ENCODE measurements around the gene IL1R2. TPM values are rescaled to one million over a fixed set of nuclear protein-coding genes. Genes with fewer than 3 reads are reported as not detected.

IL1R2 gene
- total and polyA plus RNA-seq, 2 experiments from 2014 or later, result not detected

DNA sequence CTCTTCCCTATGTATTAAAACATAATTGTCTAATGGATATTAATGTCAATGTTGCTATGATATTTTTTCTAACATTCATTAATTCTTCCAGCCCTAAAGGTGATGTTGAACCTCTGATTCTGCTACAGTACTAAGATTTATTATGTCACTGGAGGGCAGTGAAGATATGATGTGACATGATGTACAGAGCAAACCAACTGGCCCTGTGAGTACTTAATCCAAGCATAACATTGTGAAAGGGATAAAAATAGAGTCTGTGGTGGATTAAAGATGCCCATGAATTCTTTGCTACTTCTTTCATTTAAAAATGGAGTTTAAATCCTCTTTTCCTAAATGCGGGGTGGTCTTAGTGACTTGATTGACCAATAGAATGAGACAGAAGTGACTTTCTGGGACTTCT lies 51.8 kb downstream of the IL1R2 start (continued):
- TF ChIP-seq, protein P1, sequence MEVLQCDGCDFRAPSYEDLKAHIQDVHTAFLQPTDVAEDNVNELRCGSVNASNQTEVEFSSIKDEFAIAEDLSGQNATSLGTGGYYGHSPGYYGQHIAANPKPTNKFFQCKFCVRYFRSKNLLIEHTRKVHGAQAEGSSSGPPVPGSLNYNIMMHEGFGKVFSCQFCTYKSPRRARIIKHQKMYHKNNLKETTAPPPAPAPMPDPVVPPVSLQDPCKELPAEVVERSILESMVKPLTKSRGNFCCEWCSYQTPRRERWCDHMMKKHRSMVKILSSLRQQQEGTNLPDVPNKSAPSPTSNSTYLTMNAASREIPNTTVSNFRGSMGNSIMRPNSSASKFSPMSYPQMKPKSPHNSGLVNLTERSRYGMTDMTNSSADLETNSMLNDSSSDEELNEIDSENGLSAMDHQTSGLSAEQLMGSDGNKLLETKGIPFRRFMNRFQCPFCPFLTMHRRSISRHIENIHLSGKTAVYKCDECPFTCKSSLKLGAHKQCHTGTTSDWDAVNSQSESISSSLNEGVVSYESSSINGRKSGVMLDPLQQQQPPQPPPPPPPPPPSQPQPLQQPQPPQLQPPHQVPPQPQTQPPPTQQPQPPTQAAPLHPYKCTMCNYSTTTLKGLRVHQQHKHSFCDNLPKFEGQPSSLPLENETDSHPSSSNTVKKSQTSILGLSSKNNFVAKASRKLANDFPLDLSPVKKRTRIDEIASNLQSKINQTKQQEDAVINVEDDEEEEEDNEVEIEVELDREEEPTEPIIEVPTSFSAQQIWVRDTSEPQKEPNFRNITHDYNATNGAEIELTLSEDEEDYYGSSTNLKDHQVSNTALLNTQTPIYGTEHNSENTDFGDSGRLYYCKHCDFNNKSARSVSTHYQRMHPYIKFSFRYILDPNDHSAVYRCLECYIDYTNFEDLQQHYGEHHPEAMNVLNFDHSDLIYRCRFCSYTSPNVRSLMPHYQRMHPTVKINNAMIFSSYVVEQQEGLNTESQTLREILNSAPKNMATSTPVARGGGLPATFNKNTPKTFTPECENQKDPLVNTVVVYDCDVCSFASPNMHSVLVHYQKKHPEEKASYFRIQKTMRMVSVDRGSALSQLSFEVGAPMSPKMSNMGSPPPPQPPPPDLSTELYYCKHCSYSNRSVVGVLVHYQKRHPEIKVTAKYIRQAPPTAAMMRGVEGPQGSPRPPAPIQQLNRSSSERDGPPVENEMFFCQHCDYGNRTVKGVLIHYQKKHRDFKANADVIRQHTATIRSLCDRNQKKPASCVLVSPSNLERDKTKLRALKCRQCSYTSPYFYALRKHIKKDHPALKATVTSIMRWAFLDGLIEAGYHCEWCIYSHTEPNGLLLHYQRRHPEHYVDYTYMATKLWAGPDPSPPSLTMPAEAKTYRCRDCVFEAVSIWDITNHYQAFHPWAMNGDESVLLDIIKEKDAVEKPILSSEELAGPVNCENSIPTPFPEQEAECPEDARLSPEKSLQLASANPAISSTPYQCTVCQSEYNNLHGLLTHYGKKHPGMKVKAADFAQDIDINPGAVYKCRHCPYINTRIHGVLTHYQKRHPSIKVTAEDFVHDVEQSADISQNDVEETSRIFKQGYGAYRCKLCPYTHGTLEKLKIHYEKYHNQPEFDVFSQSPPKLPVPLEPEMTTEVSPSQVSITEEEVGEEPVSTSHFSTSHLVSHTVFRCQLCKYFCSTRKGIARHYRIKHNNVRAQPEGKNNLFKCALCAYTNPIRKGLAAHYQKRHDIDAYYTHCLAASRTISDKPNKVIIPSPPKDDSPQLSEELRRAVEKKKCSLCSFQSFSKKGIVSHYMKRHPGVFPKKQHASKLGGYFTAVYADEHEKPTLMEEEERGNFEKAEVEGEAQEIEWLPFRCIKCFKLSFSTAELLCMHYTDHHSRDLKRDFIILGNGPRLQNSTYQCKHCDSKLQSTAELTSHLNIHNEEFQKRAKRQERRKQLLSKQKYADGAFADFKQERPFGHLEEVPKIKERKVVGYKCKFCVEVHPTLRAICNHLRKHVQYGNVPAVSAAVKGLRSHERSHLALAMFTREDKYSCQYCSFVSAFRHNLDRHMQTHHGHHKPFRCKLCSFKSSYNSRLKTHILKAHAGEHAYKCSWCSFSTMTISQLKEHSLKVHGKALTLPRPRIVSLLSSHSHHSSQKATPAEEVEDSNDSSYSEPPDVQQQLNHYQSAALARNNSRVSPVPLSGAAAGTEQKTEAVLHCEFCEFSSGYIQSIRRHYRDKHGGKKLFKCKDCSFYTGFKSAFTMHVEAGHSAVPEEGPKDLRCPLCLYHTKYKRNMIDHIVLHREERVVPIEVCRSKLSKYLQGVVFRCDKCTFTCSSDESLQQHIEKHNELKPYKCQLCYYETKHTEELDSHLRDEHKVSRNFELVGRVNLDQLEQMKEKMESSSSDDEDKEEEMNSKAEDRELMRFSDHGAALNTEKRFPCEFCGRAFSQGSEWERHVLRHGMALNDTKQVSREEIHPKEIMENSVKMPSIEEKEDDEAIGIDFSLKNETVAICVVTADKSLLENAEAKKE (CRISPR knock-in tag; IDR thresholded peaks at IDR 0.05), result no peak
- no peak for TF ChIP-seq ZNF114 (CRISPR knock-in tag; IDR thresholded peaks at IDR 0.05)

DNA sequence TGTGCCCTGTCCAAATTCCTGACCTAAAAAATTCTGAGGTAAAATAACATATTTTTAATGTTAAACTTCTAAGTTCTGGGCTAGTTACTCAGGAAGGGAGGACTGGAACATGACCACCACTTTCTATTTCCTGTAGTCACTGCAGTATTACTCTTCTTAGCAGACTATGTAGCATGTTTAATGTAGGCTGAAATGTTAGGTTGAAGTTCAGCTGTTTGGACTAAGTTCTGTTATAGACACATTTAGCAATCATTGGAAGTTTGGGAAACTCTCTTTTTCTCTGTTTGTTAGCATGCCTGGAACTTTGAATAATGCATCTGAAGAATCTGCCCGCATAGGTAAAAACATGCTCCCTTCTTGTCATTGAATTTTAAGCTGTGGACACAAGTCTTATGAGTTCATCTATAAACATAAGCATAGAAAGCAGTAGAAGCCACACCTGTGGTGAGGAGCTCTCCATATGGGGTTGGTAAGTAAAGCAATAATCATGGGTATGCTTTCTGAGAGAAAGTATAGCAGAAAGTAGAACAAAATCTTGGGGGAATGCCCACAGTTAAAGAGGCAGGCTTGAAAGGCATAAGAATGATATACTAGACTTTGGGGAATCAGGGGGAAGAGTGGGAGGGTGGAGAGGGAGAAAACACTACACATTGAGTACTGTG lies 52.6 kb downstream of the IL1R2 start:
- Histone ChIP-seq H3K79me2 (replicated peaks; ENCODE audit: insufficient read depth) (no peaks in the 10 kb centered on the region), H3K27me3 (ENCODE audit: insufficient read depth) (no peaks in the 10 kb centered on the region), H3K4me1 (ENCODE audit: insufficient read depth) (no peaks in the 10 kb centered on the region), H4K20me1 (replicated peaks; ENCODE audit: insufficient read depth) (no peaks in the 10 kb centered on the region), H3F3A (replicated peaks; ENCODE audit: low read depth) (no peaks in the 10 kb centered on the region), H3K4me3 (no peak overlapping the region), H3K4me2 (no peak overlapping the region), H3K27ac (ENCODE audit: low read depth) (no peak overlapping the region), H2AFZ (no peak overlapping the region), H3K36me3 (ENCODE audit: insufficient read depth) (no peaks in the 10 kb centered on the region), H3K9me2 (ENCODE audit: insufficient read depth) (0 out of 2 replicates have a peak, but pooled peaks cover 8% of the 10 kb centered on the region)
- Mint-ChIP-seq H3K4me3 (no peak overlapping the region), H3K27ac (no peak overlapping the region), H3K36me3 (ENCODE audit: low read depth) (no peaks in the 10 kb centered on the region), H3K9me3 (no peaks in the 10 kb centered on the region), H3K27me3 (ENCODE audit: insufficient read depth, low read depth, poor library complexity) (no peaks in the 10 kb centered on the region), H3K4me1 (peaks cover 2% of the 10 kb centered on the region; the same call in 1 of the 3 replicates)
- DNase-seq (ENCODE audit: low spot score) (no peak), ATAC-seq (no peak)
- no peak for TF ChIP-seq JUNB (IDR thresholded peaks at IDR 0.05; ENCODE audit: unreplicated experiment)
- TF ChIP-seq, protein P2, sequence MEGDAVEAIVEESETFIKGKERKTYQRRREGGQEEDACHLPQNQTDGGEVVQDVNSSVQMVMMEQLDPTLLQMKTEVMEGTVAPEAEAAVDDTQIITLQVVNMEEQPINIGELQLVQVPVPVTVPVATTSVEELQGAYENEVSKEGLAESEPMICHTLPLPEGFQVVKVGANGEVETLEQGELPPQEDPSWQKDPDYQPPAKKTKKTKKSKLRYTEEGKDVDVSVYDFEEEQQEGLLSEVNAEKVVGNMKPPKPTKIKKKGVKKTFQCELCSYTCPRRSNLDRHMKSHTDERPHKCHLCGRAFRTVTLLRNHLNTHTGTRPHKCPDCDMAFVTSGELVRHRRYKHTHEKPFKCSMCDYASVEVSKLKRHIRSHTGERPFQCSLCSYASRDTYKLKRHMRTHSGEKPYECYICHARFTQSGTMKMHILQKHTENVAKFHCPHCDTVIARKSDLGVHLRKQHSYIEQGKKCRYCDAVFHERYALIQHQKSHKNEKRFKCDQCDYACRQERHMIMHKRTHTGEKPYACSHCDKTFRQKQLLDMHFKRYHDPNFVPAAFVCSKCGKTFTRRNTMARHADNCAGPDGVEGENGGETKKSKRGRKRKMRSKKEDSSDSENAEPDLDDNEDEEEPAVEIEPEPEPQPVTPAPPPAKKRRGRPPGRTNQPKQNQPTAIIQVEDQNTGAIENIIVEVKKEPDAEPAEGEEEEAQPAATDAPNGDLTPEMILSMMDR (conservative IDR thresholded peaks at IDR 0.05; ENCODE audit: low read depth in 2 of 2), result no peak
- TF ChIP-seq STAT1 (IDR thresholded peaks at IDR 0.05; ENCODE audit: unreplicated experiment), result no peak
- TF ChIP-seq NANOG (IDR thresholded peaks at IDR 0.05; ENCODE audit: borderline replicate concordance), result no peak
- TF ChIP-seq, protein P3, sequence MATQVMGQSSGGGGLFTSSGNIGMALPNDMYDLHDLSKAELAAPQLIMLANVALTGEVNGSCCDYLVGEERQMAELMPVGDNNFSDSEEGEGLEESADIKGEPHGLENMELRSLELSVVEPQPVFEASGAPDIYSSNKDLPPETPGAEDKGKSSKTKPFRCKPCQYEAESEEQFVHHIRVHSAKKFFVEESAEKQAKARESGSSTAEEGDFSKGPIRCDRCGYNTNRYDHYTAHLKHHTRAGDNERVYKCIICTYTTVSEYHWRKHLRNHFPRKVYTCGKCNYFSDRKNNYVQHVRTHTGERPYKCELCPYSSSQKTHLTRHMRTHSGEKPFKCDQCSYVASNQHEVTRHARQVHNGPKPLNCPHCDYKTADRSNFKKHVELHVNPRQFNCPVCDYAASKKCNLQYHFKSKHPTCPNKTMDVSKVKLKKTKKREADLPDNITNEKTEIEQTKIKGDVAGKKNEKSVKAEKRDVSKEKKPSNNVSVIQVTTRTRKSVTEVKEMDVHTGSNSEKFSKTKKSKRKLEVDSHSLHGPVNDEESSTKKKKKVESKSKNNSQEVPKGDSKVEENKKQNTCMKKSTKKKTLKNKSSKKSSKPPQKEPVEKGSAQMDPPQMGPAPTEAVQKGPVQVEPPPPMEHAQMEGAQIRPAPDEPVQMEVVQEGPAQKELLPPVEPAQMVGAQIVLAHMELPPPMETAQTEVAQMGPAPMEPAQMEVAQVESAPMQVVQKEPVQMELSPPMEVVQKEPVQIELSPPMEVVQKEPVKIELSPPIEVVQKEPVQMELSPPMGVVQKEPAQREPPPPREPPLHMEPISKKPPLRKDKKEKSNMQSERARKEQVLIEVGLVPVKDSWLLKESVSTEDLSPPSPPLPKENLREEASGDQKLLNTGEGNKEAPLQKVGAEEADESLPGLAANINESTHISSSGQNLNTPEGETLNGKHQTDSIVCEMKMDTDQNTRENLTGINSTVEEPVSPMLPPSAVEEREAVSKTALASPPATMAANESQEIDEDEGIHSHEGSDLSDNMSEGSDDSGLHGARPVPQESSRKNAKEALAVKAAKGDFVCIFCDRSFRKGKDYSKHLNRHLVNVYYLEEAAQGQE (IDR thresholded peaks at IDR 0.05; ENCODE audit: unreplicated experiment), result no peak
- no peak for TF ChIP-seq EZH2 (IDR thresholded peaks at IDR 0.05; ENCODE audit: low read depth, unreplicated experiment)
- TF ChIP-seq ZNF114 (CRISPR knock-in tag; IDR thresholded peaks at IDR 0.05), result no peak

Data from GM23338 (cell line).